Spleen (tissue), 7 donors: ENCODE results near the gene SRGAP1.

Experiments
- CTCF ChIP-seq, 11 experiments: fragments of 200-600 bp in 7 of 11; fragments of 450-650 bp in 4 of 11; sonication (generic) in 4 of 11; IDR thresholded peaks in 8 of 11; conservative IDR thresholded peaks in 3 of 11; 1 replicate in 7 of 11; 2 replicates in 4 of 11; pipeline versions ENCODE4 v1.4.0 to v1.8.0; 2016 to 2021; ENCODE audit warnings: antibody characterized with exemption in 11 of 11, inconsistent platforms in 4 of 11, mild to moderate bottlenecking in 1 of 11
- POLR2A ChIP-seq, 3 donors: fragments of 450-650 bp; IDR thresholded peaks; one replicate each; pipeline ENCODE4 v1.5.1; 2017; ENCODE audit warnings: antibody characterized with exemption in 3 of 3, mild to moderate bottlenecking in 1 of 3
- POLR2AphosphoS5 ChIP-seq, 3 donors: sonication (generic); formaldehyde crosslinking; IDR thresholded peaks; one replicate each; pipeline ENCODE4 v1.5.1; 2017; ENCODE audit warnings: antibody characterized with exemption in 3 of 3
- donor health status: DM: no; HTN: no; CAD: no; lungs with moderate emphysema.
- donor health status: DM: no; HTN: no; CAD: no.
- donor health status: DM: no; HTN: no; CAD: no.

DNA sequence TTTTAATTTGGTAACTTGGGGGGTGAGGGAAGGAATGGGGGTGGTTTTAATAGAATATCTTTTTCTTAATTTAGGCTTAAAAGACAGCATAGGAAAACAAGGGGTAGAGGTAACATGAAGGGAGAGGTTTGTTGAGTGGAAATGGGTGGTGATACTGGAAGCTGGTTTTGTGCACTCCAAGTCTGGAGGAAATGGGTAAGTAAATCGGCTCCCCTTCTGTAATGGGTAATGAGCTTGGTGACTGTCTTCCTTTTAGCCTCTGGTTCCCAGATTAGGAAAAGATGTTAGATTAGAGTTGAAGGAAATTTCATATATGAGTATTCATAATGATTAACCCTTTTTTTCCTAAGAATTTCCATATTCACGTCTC, 122.1 kb downstream of the SRGAP1 start:
- TF ChIP-seq CTCF (IDR thresholded peaks at IDR 0.05 in 8 of 11, conservative IDR thresholded peaks at IDR 0.05 in 3 of 11) (no peak), POLR2AphosphoS5 (IDR thresholded peaks at IDR 0.05) (no peak), POLR2A (IDR thresholded peaks at IDR 0.05) (no peak)
